ENCODE measurements around the gene CCDC137. TPM values are rescaled to one million over a fixed set of nuclear protein-coding genes. Genes with fewer than 3 reads are reported as not detected.

Gene CCDC137
- total and polyA plus RNA-seq, 2 experiments from 2014 or later: 16.9 to 23.4 TPM

GRCh38 chr17:81647640-81648012 lies 18.9 kb upstream of the CCDC137 start:
- H3K27ac ChIP-seq: no peak overlapping the region
- H3K36me3 ChIP-seq: no peaks in the 10 kb centered on the region
- H3K9me3 ChIP-seq (ENCODE audit: low read depth): no peaks in the 10 kb centered on the region
- no peaks in the 10 kb centered on the region for H3K4me1 ChIP-seq (ENCODE audit: low read depth)
- no peak overlapping the region for H3K4me3 ChIP-seq
- peaks cover 28% of the 10 kb centered on the region for H3K27me3 ChIP-seq
- TF ChIP-seq, protein P1, sequence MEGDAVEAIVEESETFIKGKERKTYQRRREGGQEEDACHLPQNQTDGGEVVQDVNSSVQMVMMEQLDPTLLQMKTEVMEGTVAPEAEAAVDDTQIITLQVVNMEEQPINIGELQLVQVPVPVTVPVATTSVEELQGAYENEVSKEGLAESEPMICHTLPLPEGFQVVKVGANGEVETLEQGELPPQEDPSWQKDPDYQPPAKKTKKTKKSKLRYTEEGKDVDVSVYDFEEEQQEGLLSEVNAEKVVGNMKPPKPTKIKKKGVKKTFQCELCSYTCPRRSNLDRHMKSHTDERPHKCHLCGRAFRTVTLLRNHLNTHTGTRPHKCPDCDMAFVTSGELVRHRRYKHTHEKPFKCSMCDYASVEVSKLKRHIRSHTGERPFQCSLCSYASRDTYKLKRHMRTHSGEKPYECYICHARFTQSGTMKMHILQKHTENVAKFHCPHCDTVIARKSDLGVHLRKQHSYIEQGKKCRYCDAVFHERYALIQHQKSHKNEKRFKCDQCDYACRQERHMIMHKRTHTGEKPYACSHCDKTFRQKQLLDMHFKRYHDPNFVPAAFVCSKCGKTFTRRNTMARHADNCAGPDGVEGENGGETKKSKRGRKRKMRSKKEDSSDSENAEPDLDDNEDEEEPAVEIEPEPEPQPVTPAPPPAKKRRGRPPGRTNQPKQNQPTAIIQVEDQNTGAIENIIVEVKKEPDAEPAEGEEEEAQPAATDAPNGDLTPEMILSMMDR (IDR thresholded peaks at IDR 0.05; ENCODE audit: low read depth, low read length): no peak
- no peak for DNase-seq (ENCODE audit: low read depth in 1 of 2, low spot score in 1 of 2)

- Histone ChIP-seq H3K27me3 (peaks cover 28% of the 10 kb centered on the region), H3K36me3 (no peaks in the 10 kb centered on the region), H3K4me3 (no peak overlapping the region), H3K27ac (no peak overlapping the region), H3K9me3 (ENCODE audit: low read depth) (no peaks in the 10 kb centered on the region), H3K4me1 (ENCODE audit: low read depth) (peaks cover 4% of the 10 kb centered on the region)
- TF ChIP-seq, protein P1 (IDR thresholded peaks at IDR 0.05; ENCODE audit: low read depth, low read length): no peak
- DNase-seq (ENCODE audit: low read depth in 1 of 2, low spot score in 1 of 2): no peak
These were observed 18.4 kb upstream of the CCDC137 start for GRCh38 chr17:81648013-81648706.

DNA sequence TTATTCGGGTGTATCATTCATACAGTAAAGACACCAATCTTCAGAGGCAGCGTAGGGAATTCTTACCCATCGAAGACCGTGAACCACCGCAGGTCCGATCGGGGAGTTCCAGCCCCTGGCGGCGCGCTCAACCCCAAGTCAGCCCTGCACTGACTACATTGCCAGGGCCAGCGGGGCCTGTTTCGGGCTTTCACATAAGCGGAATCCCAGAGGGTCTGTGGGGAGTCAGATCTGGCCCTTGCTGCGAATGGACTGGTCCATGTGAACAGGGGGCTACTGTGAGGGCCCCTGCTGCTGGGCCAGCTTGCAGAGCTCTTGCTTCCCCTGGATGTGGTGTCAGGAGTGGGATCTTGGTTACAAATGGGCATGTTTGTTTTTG lies 17.8 kb upstream of the CCDC137 start:
- Histone ChIP-seq H3K27me3 (peaks cover 28% of the 10 kb centered on the region), H3K4me3 (no peak overlapping the region), H3K4me1 (ENCODE audit: low read depth) (peaks cover 4% of the 10 kb centered on the region), H3K27ac (no peak overlapping the region), H3K9me3 (ENCODE audit: low read depth) (no peaks in the 10 kb centered on the region), H3K36me3 (no peaks in the 10 kb centered on the region)
- TF ChIP-seq, protein P1 (IDR thresholded peaks at IDR 0.05; ENCODE audit: low read depth, low read length): no peak
- no peak for DNase-seq (ENCODE audit: low read depth in 1 of 2, low spot score in 1 of 2)

DNA sequence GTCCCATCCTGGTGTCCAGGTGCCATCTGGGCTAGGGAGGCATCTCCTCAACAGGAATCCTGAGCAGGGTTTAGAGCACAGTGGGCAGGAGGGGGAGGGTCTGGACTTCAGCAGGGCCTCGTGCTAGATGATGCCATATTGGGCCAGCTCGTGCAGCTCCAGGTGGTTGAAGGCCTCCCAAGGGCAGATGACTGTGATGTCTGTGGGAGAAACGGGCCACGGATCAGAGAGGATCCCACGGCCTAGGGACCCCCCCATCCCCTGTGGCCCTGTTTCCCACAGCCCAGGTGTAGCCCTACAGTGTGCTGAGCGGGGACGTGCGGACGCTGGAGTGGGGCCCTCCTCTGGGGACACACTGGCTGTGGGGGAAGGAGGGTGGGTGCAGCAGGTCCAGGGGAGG lies 15.6 kb upstream of the CCDC137 start:
- H3K27ac ChIP-seq: no peak overlapping the region
- TF ChIP-seq, protein P1 (IDR thresholded peaks at IDR 0.05; ENCODE audit: low read depth, low read length): no peak
- no peaks in the 10 kb centered on the region for H3K9me3 ChIP-seq (ENCODE audit: low read depth)
- no peak for DNase-seq (ENCODE audit: low read depth in 1 of 2, low spot score in 1 of 2)
- peaks cover 28% of the 10 kb centered on the region for H3K27me3 ChIP-seq
- no peak overlapping the region for H3K4me3 ChIP-seq
- H3K36me3 ChIP-seq: no peaks in the 10 kb centered on the region
- peaks cover 4% of the 10 kb centered on the region for H3K4me1 ChIP-seq (ENCODE audit: low read depth)

DNA sequence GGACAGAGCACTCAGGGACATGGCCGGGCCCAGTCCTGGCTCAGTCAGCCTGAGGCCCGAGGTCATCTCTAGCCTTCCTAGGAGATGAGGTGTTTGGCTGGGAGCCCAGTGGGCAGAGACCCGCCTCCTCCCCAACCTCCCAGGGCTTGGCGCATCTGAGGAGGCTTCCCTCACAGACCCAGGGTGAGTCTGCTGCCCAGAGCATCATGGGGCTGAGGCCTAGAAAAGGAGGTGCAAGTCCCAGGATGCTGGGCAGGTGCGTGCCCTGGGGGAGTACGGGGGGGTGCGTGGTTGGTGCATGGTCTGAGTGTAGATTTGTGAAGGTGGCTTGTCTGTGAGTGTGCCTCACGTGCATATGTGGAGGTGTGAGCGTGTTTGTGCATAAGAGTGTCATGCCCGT lies 14.8 kb upstream of the CCDC137 start:
- no peaks in the 10 kb centered on the region for H3K9me3 ChIP-seq (ENCODE audit: low read depth)
- no peaks in the 10 kb centered on the region for H3K36me3 ChIP-seq
- H3K4me1 ChIP-seq (ENCODE audit: low read depth): peaks cover 4% of the 10 kb centered on the region
- H3K27me3 ChIP-seq: peaks cover 28% of the 10 kb centered on the region
- DNase-seq (ENCODE audit: low read depth in 1 of 2, low spot score in 1 of 2): peak in 1 of 2 donors; percentile 84
- no peak overlapping the region for H3K4me3 ChIP-seq
- no peak overlapping the region for H3K27ac ChIP-seq
- TF ChIP-seq, protein P1 (IDR thresholded peaks at IDR 0.05; ENCODE audit: low read depth, low read length): no peak

All from cardiac muscle cell (in vitro differentiated cells and primary cell).